CMK (cell line): Measurements from ENCODE around the gene CNIH3.
"Not testable (repeated sequence)": the region's sequence is repeated elsewhere in the genome, so short reads cannot be mapped to it uniquely, and the experiment has no call there.

Experiments used
- DNase-seq: peaks from one replicate; pipeline ENCODE4 v3.0.0-alpha.2; 2010; ENCODE audit warnings: low read depth

Gene CNIH3

GRCh38 chr1:224615861-224616755 is at the start of gene CNIH3:
Gene CNIH3 (plus strand): TSS chr1:224616317. CDS start chr1:224617175, 858 bp downstream.
- no peak for DNase-seq

- not testable (repeated sequence) for DNase-seq
These were observed 49.6 kb upstream of the CNIH3 start for GRCh38 chr1:224566492-224566891.

GRCh38 chr1:224569276-224569675 is 46.8 kb upstream of the CNIH3 start:
- DNase-seq = no peak

GRCh38 chr1:224571975-224572374 is 44.1 kb upstream of the CNIH3 start:
- DNase-seq = not testable (repeated sequence)

GRCh38 chr1:224579526-224579925 is 36.6 kb upstream of the CNIH3 start:
- no peak for DNase-seq

- DNase-seq = no peak
These were observed 36.1 kb upstream of the CNIH3 start for GRCh38 chr1:224580006-224580405.

- no peak for DNase-seq
These were observed 34.1 kb upstream of the CNIH3 start for GRCh38 chr1:224582041-224582440.

- no peak for DNase-seq
These were observed 32.3 kb upstream of the CNIH3 start for GRCh38 chr1:224583774-224584173.

GRCh38 chr1:224585051-224585450 is 31.1 kb upstream of the CNIH3 start:
- no peak for DNase-seq

- DNase-seq = no peak
These were observed 29.1 kb upstream of the CNIH3 start for GRCh38 chr1:224587051-224587450.

- DNase-seq = no peak
These were observed 27.6 kb upstream of the CNIH3 start for GRCh38 chr1:224588515-224588914.

- no peak for DNase-seq
These were observed 27.1 kb upstream of the CNIH3 start for GRCh38 chr1:224589006-224589405.

GRCh38 chr1:224591326-224591725 is 24.8 kb upstream of the CNIH3 start:
- no peak for DNase-seq

- DNase-seq = peak; percentile 38
These were observed 23.2 kb upstream of the CNIH3 start for GRCh38 chr1:224592636-224593582.

GRCh38 chr1:224594360-224594759 is 21.8 kb upstream of the CNIH3 start:
- no peak for DNase-seq

GRCh38 chr1:224594851-224595250 is 21.3 kb upstream of the CNIH3 start:
- DNase-seq = no peak

GRCh38 chr1:224605482-224606181 is 10.5 kb upstream of the CNIH3 start:
- no peak for DNase-seq

GRCh38 chr1:224607188-224608148 is 8.6 kb upstream of the CNIH3 start:
- no peak for DNase-seq

GRCh38 chr1:224609333-224609732 is 6.8 kb upstream of the CNIH3 start:
- DNase-seq = no peak

GRCh38 chr1:224612246-224612645 is 3.9 kb upstream of the CNIH3 start:
- no peak for DNase-seq

GRCh38 chr1:224613486-224613885 is 2.6 kb upstream of the CNIH3 start:
- no peak for DNase-seq
